Activated T-helper 1 cell treated with Interleukin-2 at 50 U/mL for 16 hours (primary cell): Measurements from ENCODE around the gene BEGAIN.

Source experiments
- DNase-seq: peaks from one replicate; pipeline ENCODE4 v3.0.0-alpha.2; 2020; ENCODE audit warnings: low read depth

Gene BEGAIN

DNA sequence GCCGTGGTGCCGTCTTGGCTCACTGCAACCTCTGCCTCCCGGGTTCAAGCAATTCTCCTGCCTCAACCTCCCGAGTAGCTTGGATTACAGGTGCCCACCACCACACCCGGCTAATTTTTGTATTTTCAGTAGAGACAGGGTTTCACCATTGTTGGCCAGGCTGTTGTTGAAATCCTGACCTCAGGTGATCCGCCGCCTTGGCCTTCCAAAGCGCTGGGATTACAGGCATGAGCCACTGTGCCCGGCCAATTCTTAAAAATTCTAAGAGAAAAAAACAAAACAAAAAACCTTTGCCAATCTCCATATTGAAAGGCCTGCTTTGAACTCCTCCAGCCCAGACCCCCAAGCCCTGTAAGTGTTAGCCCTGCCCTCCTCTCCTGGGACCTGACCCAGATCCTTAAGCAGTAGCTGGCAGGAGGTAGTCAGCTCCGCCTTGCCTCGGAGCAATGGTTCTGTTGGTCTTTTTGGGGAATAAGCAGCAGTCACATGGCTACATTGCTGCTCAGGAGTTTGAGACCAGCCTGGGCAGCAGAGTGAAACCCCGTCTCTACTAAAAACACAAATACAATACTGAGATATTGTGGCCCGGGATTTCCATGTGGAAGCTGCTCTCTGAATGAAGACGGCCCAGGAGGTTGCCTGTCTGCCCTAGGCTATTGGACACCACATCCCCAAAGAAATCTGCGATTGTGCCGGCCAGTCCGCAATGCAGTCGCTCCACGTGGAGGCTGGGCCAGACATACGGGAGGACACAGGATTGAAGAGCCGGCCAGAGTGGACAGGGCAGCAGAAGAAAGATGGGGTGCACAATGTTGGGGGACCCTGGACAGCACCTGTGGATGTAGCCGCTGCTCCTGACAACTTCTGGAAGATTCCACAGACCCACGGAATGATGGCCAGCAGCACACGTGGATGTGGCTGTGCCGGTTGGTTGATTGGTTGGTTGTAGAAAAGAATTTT is 28.8 kb upstream of the BEGAIN start:
- DNase-seq, result no peak

DNA sequence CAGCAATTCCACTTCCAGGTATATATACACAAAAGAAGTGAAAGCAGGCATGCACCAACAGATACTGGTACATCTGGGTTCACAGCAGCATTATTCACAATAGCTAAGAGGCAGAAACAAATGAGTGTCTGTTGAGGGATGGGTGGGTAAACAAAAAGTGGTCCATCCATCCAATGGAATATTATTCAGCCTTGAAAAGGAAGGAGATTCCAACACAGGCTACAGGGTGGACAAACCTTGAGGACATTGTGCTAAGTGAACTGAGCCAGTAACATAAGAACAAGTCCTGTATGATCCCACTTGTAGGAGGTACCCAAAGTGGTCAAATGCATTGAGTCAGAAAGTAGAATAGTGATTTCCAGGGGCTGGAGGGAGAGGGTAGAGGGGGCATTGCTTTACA is 27.6 kb upstream of the BEGAIN start:
- no peak for DNase-seq

DNA sequence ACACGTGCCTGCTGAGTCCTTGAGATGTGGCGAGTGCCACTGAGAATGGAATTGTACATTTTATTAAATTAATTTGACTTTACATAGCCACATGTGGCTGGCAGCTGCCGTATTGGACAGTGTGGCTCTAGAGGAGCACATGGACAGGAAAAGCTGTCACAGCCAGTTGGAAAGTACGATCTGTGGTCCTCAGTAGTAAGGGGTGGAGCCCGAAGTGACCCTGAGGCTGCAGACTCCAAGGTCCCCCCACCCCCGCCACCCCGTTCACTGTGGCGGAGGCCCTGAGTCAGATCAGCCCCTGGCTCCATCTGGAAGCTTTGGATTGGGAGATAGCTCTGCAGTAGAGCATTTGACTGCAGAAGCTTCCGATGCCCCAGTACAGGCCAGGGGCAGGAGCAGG is 25.8 kb upstream of the BEGAIN start:
- DNase-seq, result no peak

DNA sequence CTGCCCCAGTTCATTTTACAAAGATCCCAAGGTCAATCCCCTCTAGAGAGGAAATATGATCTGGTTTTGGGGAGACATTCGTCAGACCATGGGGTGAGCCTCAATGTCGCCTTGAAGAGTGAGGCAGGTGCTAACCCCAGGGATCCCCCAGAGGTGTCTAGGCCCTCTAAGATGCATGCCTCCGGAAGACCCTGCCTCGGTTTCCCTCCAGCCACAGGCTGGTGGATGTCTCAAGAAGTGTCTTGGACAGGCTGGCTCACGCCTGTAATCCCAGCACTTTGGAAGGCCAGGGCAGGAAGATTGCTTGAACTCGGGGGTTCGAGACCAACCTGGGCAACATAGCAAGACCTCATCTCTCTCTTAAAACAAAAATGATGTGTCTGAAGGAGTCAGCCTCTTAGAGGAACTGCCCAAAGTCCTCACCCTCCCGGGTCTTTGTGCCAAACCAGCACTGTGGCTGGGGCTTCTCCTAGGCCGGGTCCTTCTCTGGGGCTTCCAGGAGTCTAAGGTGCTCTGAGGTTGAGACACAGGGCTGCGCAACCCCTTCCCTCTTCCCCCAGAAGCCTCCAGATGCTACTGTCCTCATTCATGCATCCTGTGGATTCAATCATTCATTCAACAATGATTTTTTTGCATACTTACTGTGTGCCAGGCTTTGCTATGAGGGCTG is 24.7 kb upstream of the BEGAIN start:
- DNase-seq, result no peak

DNA sequence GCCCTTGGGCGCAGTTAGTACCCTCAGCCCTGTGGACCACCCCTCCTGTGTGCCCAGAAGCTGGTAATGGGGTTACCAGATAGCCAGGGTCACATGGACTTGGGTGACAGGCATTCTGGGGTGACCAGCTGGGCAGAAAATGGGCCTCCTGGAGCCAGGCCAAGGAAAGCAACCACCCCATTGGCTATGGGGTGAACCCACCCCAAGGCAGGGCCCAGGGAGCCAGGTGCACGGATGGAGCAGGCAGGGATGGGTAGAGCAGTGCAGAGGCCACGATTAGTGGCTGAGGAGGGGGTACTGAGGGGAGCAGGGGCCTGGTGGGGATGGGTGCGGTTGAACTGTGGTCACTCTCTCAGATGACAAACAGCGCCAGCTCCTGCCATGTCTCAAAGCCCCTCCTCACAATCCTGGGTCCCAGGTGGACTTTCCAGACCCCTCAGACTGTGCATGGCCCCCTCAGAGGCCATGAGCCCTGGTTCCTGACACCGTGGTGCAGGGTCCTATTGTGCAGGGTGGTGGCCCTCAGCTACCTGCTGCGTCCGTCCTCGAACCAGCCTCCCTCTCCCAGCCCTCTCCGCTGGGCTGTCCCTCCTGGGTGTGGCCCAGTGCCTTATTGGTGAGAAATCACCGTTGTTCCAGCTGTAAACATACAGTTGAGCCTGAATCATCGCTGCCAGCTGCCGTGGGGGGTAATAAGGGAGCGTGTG is 23.4 kb upstream of the BEGAIN start:
- no peak for DNase-seq

DNA sequence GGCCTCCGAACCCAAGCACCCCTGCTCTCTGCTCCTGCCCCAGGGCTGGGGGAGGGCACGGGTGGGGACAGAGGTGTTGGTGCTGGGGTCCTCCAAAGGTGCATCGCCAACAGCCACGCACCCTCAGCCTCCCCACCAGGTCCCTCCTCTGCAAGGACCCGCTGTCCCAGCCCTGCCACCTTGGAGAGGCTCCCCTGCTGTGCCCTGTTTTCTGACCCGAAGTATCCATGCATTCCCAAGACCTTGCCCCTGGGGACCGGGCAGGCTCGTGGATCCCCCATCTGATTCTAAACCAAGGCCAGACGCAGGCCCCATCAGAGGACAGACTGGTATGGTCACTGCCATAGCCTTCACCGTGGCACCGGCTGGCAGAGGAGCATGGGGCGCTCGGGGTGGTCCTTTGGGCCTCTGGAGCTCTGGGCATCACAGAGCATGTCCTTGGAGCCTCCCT is 22.7 kb upstream of the BEGAIN start:
- no peak for DNase-seq

DNA sequence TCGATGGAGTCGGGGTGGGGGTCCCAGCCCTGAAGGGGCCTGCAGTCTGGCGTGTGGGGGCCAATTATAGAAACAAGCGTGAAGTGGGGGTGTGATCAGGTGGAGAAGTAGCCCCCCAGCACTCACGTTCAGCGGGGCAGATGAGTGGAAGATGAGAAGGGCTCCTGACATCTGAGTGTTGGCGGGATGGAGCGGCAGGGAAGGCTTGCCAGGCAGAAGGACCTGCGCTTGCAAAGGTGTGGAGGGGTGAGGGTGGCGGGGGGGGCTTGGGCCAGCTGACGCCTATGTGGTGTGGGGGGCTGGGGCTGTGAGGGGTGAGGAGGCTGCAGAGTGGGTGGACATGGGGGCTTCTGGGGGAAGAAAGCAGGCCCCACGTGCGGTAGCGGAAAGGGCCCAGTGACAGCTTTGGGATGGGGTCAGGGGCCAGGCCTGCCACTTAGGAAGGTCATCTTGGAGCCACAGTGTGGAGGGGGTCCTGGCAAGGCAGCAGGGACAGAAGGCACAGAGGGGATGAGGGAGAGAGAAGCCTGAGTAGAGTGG is 22.2 kb upstream of the BEGAIN start:
- DNase-seq, result no peak

DNA sequence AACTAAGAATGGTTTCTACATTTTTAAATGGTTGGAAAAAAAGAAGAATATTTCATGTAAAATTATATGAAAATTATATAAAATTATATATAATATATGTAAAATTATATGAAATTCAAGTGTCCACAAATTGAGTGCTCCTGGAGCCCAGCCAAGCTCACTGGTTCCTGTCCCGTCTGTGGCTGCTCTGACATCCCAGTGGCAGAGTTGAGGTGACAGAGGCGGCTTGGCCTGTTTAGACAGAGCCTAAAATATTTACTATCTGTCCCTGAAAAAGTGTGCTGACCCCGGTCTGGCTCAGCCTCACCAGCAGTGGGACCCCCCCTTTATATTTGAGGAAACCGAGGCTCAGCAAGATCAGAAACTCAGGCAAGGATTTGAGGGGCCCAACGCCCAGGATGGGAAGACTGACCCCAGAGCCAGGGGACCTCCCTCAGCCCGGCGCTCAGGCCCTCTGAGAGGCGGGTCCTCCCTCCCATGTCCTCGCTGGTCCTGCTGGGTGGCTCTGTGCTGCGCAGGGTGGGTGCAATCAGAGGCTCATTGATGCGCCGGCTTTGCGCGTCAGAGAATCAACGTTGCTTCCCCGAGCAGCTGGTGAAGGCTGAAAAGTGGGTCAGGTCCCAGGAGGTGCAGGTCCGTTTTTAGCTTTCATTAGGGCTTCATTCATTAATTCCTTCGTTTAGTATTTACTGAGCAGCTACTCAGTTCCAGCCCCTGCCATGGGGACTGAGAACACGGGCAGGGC is 21.5 kb upstream of the BEGAIN start:
- DNase-seq, result no peak

DNA sequence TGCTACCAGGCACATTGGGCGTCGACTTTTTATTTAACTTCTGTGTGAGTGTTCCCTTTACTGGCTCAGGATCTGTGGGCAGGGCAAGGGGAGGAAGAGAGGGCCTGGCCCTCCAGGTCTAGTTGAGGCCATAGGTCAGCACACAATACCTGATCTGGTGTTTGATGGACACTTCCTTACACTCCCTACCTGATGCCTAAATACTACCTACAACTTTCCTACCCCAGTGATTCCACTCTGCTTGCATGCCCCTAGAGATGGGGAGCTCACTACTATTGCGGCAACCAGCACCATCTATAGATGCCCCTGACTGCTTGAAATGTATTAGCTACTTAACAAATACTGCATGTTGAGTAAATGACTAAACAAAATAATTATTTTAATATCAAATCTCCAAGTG is 20.8 kb upstream of the BEGAIN start:
- no peak for DNase-seq

DNA sequence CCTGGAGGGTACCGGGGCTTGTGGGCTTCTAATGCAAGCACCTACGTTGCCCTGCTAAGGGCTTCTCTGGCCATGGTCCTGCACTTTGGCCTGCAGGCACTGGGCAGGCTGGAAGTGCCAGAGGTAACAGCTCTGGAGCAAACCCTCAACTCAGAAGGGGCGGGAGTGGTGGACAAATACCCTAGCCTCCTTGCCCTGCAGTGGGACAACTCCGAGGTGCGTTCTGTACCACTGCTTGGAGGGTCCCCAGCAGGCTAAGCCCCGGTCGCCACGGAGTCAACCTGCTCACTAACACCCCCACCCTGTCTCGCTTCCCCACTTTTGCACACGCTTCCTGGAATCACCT is 20.4 kb upstream of the BEGAIN start:
- DNase-seq, result no peak

DNA sequence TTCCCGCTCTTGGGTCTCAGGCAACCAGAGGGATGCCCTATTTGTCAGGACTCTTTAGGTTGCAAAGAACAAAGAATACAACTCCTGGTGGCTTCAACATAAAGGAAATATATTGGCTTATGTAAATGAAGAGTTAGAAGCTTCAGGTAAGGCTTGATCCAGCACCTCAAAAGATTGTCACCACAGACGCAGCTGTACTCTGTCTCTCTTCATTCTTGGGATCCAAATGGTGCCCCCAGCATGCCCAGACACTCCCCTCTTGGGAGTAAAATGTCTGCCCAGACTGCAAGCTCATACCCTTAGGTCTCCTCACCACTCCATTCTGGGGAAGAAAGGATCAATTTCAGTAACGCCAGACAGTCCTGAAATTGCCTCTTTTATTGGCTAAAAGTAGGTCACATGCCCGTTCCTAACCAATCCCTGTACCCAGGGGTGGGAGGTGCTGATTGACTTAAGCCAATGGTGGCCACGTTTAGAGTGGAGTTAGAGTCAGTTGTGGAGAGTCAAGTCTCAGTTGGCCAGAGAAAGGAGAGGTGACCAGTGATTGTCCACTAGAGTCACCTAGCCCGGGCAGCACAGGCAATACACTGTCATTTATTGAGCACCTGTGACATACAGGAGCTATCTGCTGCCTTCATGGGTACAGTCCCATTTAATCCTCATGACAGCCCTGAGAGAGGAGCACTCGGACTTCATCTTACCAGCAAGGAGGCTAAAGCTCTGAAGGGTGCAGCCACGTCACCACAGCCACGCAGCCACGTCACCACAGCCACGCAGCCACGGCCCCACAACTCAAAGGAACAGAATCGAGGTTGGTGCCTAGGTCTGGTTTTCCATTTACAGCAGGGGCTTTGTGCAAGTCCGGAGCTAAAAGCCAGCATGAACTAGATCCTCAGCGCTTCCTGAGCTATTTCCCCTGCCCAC is 19.7 kb upstream of the BEGAIN start:
- DNase-seq, result no peak

DNA sequence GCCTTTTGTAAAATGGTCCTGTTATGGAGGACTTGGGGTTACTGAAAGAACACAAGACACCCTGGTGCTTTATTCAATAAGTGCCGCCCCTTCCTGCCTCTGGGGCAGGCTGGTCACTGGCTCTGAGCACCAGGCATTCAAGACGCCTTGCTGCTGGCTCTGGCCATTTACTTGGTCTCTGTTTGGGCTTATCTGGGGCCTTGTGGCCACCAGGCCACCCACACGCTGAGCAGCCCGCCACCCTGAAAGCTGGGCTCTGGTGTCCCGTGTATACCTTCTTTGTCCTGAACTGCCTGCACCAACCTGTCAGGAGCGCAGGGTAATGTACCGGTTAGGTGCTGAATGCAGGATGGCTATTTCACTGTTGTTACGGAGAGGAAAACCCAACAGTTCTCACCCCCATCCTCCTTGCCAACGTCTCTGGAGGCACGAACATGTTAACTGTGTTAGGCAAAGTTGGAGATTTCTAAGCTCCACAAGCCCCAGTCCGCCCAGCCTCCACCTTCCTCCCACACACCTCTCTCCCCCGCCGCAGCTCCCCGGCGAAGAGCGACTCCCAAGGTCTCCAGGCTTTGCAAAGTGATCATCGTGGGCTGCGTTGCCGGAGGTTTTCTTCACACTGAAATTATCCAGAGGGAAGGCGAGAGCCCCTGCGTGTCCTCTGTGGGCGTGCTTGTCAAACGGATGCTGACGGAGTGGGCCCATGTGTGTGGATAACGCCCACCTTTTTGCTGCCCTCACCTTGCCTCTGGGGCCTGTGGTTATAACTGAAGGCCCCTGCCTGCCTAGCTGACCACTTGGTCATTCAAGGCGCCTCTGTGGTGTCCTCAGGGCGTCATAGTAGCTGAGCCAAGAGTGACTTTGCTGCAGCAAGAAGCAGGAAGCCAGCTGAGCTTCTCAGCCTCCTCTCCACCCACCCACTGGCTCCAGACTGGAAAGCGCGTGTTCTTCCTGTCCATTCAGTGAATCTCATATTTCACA is 18.8 kb upstream of the BEGAIN start:
- DNase-seq, result no peak

DNA sequence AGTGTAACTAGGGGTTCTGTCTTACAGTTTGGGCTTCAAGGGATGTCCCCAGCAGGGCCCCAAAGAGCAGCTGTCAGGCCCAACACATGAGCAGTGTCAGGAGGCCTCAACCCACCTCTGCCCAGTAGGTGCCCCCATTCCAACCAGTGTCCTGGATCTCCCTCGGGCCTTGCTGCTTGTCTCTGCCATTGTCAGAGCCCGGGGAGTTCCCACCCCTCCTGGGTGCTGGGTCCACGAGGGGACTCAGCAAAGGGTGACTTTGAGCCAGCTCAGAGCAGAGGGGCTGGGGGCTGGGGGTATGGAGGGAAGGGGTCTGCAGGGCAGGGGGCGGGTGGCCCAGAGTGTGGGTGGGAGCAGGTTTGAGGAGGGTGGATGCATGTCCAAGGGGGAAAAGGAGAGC is 18.0 kb upstream of the BEGAIN start:
- no peak for DNase-seq

DNA sequence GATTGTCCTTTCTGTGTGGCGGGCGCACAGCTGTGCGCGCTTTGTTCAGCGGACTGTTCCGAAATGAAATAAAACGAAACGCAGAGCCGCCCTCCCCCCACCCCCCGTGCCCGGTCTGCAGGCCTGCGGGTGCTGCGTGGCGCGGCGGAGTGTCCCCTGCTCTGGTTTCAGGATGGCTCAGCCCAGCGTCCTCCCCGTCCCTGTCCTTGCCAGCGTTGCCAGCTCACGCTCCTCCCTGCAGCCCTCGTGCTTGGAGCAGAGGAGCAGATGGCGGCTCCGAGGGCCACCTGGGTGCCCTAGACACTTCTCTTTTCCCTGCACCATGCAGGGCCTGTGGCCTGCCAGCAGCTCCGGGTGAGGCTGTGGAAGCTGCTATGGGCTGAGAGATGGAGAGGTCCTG is 17.5 kb upstream of the BEGAIN start:
- DNase-seq, result no peak

DNA sequence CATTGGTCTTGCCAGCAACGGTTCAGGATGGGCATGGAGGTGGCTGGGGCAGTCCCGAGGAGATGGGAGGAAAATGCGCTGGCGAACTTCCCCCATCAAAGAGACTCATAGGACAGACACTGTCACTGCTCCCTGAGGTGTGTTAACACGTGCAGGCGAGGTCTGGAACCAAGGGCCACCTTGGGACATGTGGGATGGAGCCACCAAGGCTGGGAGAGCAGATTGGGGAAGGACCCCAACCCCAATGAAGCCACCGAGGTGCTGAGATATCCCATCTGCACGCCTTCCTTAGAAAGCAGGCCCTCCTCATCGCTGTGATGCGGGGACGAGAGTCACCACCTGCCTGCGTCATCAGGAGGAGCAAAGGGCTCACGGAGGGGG is 16.9 kb upstream of the BEGAIN start:
- DNase-seq, result no peak

DNA sequence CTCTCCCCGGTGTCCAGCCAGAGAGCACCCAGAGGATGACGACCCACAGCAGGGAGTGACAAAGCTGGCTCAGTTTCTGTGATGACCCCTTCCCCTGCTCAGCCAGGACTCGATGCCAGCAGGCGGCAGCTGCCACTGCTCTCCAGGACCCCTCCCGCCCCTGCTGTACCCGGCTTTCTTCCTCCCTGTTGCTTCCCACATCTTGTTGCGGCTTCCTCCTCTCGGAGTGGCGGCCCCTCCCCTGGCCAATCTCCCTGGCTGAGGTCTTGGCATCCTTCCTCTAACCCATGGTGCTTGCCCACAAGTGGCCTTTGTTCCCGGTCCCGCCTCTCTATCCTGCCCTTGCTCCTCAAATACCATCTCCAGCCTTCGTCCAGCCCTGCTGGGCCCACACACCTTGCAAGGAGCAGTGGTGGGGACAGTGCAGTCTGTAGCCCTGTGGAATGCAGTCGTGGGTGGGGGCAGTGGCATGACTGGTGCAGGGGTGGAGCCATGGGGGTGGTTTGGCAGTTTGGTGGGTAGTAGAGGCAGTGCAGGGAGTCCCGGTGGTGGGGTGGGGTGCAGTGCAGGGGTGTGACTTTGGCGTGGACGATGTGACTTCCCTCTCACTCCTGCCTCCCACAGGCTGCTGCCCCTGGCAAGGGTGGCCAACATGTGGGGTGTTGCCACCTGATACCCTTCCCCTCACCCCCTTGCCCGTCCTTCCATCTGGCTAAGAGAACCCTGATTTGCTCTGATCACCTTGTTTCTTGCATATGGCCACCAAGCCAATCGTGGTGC is 16.3 kb upstream of the BEGAIN start:
- DNase-seq, result no peak

DNA sequence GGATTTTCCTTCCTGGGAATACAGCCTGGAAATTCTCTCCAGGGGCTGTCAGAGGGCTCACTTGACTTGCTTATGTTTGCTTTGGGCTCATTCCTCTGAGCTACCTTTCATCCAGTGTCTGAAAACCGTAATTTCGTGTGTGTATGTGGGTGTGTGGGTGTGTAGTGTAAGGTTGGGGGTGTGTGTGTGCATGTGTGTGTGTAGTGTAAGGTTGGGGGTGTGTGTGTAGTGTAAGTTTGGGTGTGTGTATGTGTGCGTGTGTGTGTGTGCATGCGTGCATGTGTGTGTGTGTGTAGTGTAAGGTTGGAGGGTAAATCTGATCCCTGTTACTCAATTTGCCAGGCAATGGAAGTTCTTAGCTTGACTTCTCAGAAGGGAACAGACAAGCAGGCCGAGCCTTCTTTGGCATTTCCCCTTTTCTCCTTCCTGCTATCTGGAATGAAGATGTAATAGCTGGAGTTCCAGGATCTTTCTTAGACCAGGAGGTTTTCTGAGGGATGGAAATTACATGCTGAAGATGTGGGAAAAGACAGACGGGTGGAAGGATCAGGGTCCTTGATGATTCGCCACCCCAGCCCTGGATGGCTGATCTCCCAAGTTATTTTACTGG is 15.5 kb upstream of the BEGAIN start:
- no peak for DNase-seq

DNA sequence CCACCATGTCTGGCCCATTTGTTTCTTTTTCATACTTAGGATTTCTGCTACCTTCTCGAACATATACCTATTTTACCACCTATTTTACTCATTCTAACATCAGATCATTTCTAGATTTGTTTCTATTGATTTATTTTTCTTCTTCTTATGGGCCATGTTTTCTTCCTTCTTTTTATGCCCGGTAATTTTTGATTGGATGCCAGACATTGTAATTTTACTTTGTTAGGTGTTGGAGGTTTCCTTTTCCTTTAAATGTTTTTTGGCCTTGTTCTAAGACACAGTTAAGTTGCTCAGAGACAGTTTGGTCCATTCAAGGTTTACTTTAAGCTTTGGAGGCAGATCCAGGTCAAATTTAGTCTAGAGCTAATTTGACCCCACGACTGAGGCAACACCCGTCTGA is 14.7 kb upstream of the BEGAIN start:
- no peak for DNase-seq
